IMR-90 (cell line): Measurements from ENCODE around the gene SV2B. TPM values are rescaled to one million over a fixed set of nuclear protein-coding genes. Genes with fewer than 3 reads are reported as not detected.

Experiments
- ATAC-seq: fragments of 200-7000 bp; cut with Tn5 transposase; 2 replicates; pipeline ENCODE4 v1.9.1; 2020; ENCODE audit warnings: low read depth, mild to moderate bottlenecking, moderate library complexity
- BruUV-seq: library from RNA; stranded (reverse); fragments of 400-500 nt; replicated peaks from 2 replicates; lab custom pipeline; 2021; lab: Mats Ljungman, UMichigan
- CTCF ChIA-PET: fragments of 300-600 bp; formaldehyde crosslinking; extraction: SDS; loops from one replicate; lab custom pipeline; 2021; ENCODE audit warnings: antibody characterized with exemption; lab: Yijun Ruan, JAX
- POLR2A ChIA-PET: fragments of 300-600 bp; sonication (Branson Sonifier 250); formaldehyde crosslinking; loops from one replicate; lab custom pipeline; 2022; ENCODE audit warnings: antibody characterized with exemption; ENCODE audit not compliant: unreplicated experiment; lab: Charles Lee
- DNase-seq: peaks from one replicate; pipeline ENCODE4 v3.0.0; 2013
- H2AFZ ChIP-seq: replicated peaks from 2 replicates; pipeline ENCODE3; 2013; ENCODE audit warnings: low read length, mild to moderate bottlenecking; ENCODE audit not compliant: poor library complexity
- H2AK5ac ChIP-seq: 2 replicates; pipeline ENCODE4 v1.6.1; 2013; ENCODE audit warnings: low read depth, low read length, inconsistent platforms
- H2AK9ac ChIP-seq: replicated peaks from 2 replicates; pipeline ENCODE3; 2013; ENCODE audit warnings: mild to moderate bottlenecking, low read depth, low read length, moderate library complexity; ENCODE audit not compliant: poor library complexity
- H2BK120ac ChIP-seq: 2 replicates; pipeline ENCODE4 v1.6.1; 2013; ENCODE audit warnings: low read depth, low read length, inconsistent platforms
- H2BK15ac ChIP-seq: 3 replicates; pipeline ENCODE4 v1.6.1; 2013; ENCODE audit warnings: low read depth, low read length, inconsistent platforms
- H2BK20ac ChIP-seq: 2 replicates; pipeline ENCODE4 v1.6.1; 2013; ENCODE audit warnings: low read depth, mild to moderate bottlenecking, inconsistent platforms, low read length, moderate library complexity
- H2BK5ac ChIP-seq: 2 replicates; pipeline ENCODE4 v1.6.1; 2013; ENCODE audit warnings: mild to moderate bottlenecking, low read depth, low read length, inconsistent platforms; ENCODE audit not compliant: poor library complexity, severe bottlenecking
- H3K14ac ChIP-seq: replicated peaks from 2 replicates; pipeline ENCODE4 v1.6.1; 2013; ENCODE audit warnings: low read depth, low read length, inconsistent platforms
- H3K18ac ChIP-seq: 2 replicates; pipeline ENCODE4 v1.6.1; 2013; ENCODE audit warnings: low read depth, low read length, control low read depth
- H3K23ac ChIP-seq: 2 replicates; pipeline ENCODE4 v1.6.1; 2013; ENCODE audit warnings: low read depth, low read length, inconsistent platforms
- H3K27ac ChIP-seq: 2 replicates; pipeline ENCODE4 v1.5.1; 2013; ENCODE audit warnings: mild to moderate bottlenecking, control low read depth, low read length; ENCODE audit not compliant: insufficient read depth
- H3K27me3 ChIP-seq: 2 replicates; pipeline ENCODE4 v1.6.1; 2013; ENCODE audit warnings: low read length; ENCODE audit not compliant: control insufficient read depth, insufficient read depth
- H3K36me3 ChIP-seq: 2 replicates; pipeline ENCODE4 v1.6.1; 2013; ENCODE audit warnings: low read length, mixed read lengths; ENCODE audit not compliant: control insufficient read depth, insufficient read depth
- H3K4ac ChIP-seq: 2 replicates; pipeline ENCODE4 v1.6.1; 2013; ENCODE audit warnings: low read depth, low read length, inconsistent platforms
- H3K4me1 ChIP-seq: 2 replicates; pipeline ENCODE4 v1.6.1; 2013; ENCODE audit warnings: low read length, mixed read lengths; ENCODE audit not compliant: control insufficient read depth, insufficient read depth
- H3K4me2 ChIP-seq: 2 replicates; pipeline ENCODE4 v1.6.1; 2013; ENCODE audit warnings: low read depth, mild to moderate bottlenecking, control low read depth, low read length, moderate library complexity
- H3K4me3 ChIP-seq: 2 replicates; pipeline ENCODE4 v1.5.1; 2013; ENCODE audit warnings: low read depth, mild to moderate bottlenecking, control low read depth, low read length, moderate library complexity; ENCODE audit not compliant: insufficient read depth
- H3K56ac ChIP-seq: 2 replicates; pipeline ENCODE4 v1.6.1; 2013; ENCODE audit warnings: low read length, inconsistent platforms; ENCODE audit not compliant: insufficient read depth; ENCODE audit errors: extremely low read depth
- H3K79me1 ChIP-seq, 2 experiments: 2 replicates each; pipeline ENCODE4 v1.6.1; 2013; ENCODE audit warnings: low read length in 2 of 2, inconsistent platforms in 1 of 2, low read depth in 1 of 2
- H3K9ac ChIP-seq: 2 replicates; pipeline ENCODE4 v1.6.1; 2013; ENCODE audit warnings: low read depth, low read length, control low read depth
- H3K9me1 ChIP-seq: 2 replicates; pipeline ENCODE4 v1.6.1; 2013; ENCODE audit warnings: low read length, inconsistent platforms; ENCODE audit not compliant: insufficient read depth
- H3K9me3 ChIP-seq: 2 replicates; pipeline ENCODE4 v1.6.1; 2013; ENCODE audit warnings: low read length; ENCODE audit not compliant: control insufficient read depth, insufficient read depth
- H4K20me1 ChIP-seq: 2 replicates; pipeline ENCODE4 v1.6.1; 2013; ENCODE audit warnings: low read length, inconsistent platforms; ENCODE audit not compliant: insufficient read depth
- H4K5ac ChIP-seq: 2 replicates; pipeline ENCODE4 v1.6.1; 2013; ENCODE audit warnings: mild to moderate bottlenecking, low read depth, low read length, control low read depth
- H4K8ac ChIP-seq, 2 experiments: 2 replicates each; pipeline ENCODE4 v1.6.1; 2013; ENCODE audit warnings: low read depth in 2 of 2, low read length in 2 of 2, control low read depth in 1 of 2, inconsistent platforms in 1 of 2
- H4K91ac ChIP-seq: 2 replicates; pipeline ENCODE4 v1.6.1; 2013; ENCODE audit warnings: low read depth, low read length, inconsistent platforms; ENCODE audit not compliant: insufficient read depth
- BHLHE40 ChIP-seq: fragments of 150-350 bp; IDR thresholded peaks from 2 replicates; pipeline ENCODE4 v1.6.1; 2016; ENCODE audit warnings: mild to moderate bottlenecking, low read depth, low read length
- CEBPB ChIP-seq: IDR thresholded peaks from 2 replicates; pipeline ENCODE4 v1.6.1; 2012; ENCODE audit warnings: low read depth, low read length, improper control_type of control experiment
- CHD1 ChIP-seq: IDR thresholded peaks from 2 replicates; pipeline ENCODE4 v1.6.1; 2012; ENCODE audit warnings: low read depth, low read length, improper control_type of control experiment
- ELK1 ChIP-seq: fragments of 150-350 bp; IDR thresholded peaks from 2 replicates; pipeline ENCODE4 v1.6.1; 2016; ENCODE audit warnings: low read depth, mild to moderate bottlenecking, low read length, moderate library complexity, borderline replicate concordance
- FOS ChIP-seq: fragments of 150-350 bp; IDR thresholded peaks from 2 replicates; pipeline ENCODE4 v1.6.1; 2016; ENCODE audit warnings: low read depth, low read length
- MAFK ChIP-seq: IDR thresholded peaks from 2 replicates; pipeline ENCODE4 v1.6.1; 2012; ENCODE audit warnings: low read depth, low read length, improper control_type of control experiment
- MAZ ChIP-seq: IDR thresholded peaks from 2 replicates; pipeline ENCODE4 v1.6.1; 2012; ENCODE audit warnings: low read depth, mild to moderate bottlenecking, low read length, improper control_type of control experiment, moderate library complexity, borderline replicate concordance
- MXI1 ChIP-seq: IDR thresholded peaks from 2 replicates; pipeline ENCODE4 v1.6.1; 2012; ENCODE audit warnings: low read depth, mild to moderate bottlenecking, low read length, moderate library complexity, borderline replicate concordance
- NFE2L2 ChIP-seq: fragments of 150-350 bp; IDR thresholded peaks from 2 replicates; pipeline ENCODE4 v1.6.1; 2016; ENCODE audit warnings: low read depth, mild to moderate bottlenecking, low read length
- POLR2A ChIP-seq: IDR thresholded peaks from 2 replicates; pipeline ENCODE4 v1.6.1; 2012; ENCODE audit warnings: mild to moderate bottlenecking, low read depth, low read length
- RAD21 ChIP-seq: IDR thresholded peaks from 2 replicates; pipeline ENCODE4 v1.6.1; 2012; ENCODE audit warnings: low read length, improper control_type of control experiment
- RCOR1 ChIP-seq: IDR thresholded peaks from 2 replicates; pipeline ENCODE4 v1.6.1; 2012; ENCODE audit warnings: mild to moderate bottlenecking, low read length, improper control_type of control experiment; ENCODE audit not compliant: insufficient replicate concordance
- RFX5 ChIP-seq: IDR thresholded peaks from 2 replicates; pipeline ENCODE4 v1.8.0; 2012; ENCODE audit warnings: low read depth, mild to moderate bottlenecking, low read length, moderate library complexity
- SMC3 ChIP-seq: fragments of 150-350 bp; IDR thresholded peaks from 2 replicates; pipeline ENCODE4 v1.6.1; 2016; ENCODE audit warnings: low read depth, mild to moderate bottlenecking, antibody characterized with exemption, low read length, moderate library complexity
- USF2 ChIP-seq: fragments of 150-350 bp; IDR thresholded peaks from 2 replicates; pipeline ENCODE4 v1.6.1; 2017; ENCODE audit warnings: mild to moderate bottlenecking, antibody characterized with exemption, low read length, low read depth
- WGBS, 2 experiments: methylation state at CpG; one replicate each; pipeline versions ENCODE4 v1.1.5 to v1.1.7; 2013; ENCODE audit warnings: missing lambda C conversion rate in 2 of 2; ENCODE audit not compliant: insufficient read length in 1 of 2; ENCODE audit errors: extremely low coverage in 2 of 2; 5-methylcytosine and 5-hydroxymethylcytosine counted together
- dilution Hi-C: fragments of 300-500 bp; cut with HindIII; formaldehyde crosslinking; loops from one replicate; pipeline ENCODE4 v1.14.3; 2018; ENCODE audit warnings: low sequenced_read_pairs; ENCODE audit not compliant: unreplicated experiment
- in situ Hi-C: fragments of 300-500 bp; cut with MboI; formaldehyde crosslinking; loops from 3 replicates; pipeline ENCODE4 v1.14.3; 2019; ENCODE audit warnings: low sequenced_read_pairs, inconsistent platforms, mixed read lengths
- intact Hi-C: fragments of 100-400 bp; cut with micrococcal nuclease; formaldehyde crosslinking; loops from 2 replicates; pipeline ENCODE4 v1.10.0; 2022
- polyA plus RNA-seq, 3 experiments: library from polyadenylated mRNA; depleted of rRNA; stranded (reverse); fragments of >200 nt; gene quantifications; 2 replicates each; pipeline ENCODE4 v1.2.3, GENCODE V29; 2012; ENCODE audit warnings: low replicate concordance in 1 of 3
- total RNA-seq: library from RNA; depleted of rRNA; stranded (reverse); fragments of >200 nt; gene quantifications from 2 replicates; pipeline ENCODE4 v1.2.3, GENCODE V29; 2012
- TF ChIP-seq, protein P1 (sequence below): conservative IDR thresholded peaks from 2 replicates; pipeline ENCODE4 v1.5.1; 2012; ENCODE audit warnings: mild to moderate bottlenecking, low read depth, low read length, improper control_type of control experiment

SV2B gene
- total and polyA plus RNA-seq, 2 of the 4 experiments (the other 2 are of a cell fraction), result not detected

GRCh38 chr15:91209726-91210125 lies 109.7 kb downstream of the SV2B start:
- intact Hi-C loops, result no loop called here
- ATAC-seq (no peak), DNase-seq (no peak)
- H3K18ac ChIP-seq, result no peak overlapping the region
- H2BK120ac ChIP-seq, result no peak overlapping the region
- TF ChIP-seq RCOR1 (no peak), MXI1 (no peak), NFE2L2 (no peak), MAFK (no peak), RFX5 (no peak), CHD1 (no peak), ELK1 (no peak), RAD21 (no peak), CEBPB (no peak), USF2 (no peak), FOS (no peak), POLR2A (no peak), MAZ (no peak), SMC3 (no peak), BHLHE40 (no peak)
- TF ChIP-seq, protein P1, sequence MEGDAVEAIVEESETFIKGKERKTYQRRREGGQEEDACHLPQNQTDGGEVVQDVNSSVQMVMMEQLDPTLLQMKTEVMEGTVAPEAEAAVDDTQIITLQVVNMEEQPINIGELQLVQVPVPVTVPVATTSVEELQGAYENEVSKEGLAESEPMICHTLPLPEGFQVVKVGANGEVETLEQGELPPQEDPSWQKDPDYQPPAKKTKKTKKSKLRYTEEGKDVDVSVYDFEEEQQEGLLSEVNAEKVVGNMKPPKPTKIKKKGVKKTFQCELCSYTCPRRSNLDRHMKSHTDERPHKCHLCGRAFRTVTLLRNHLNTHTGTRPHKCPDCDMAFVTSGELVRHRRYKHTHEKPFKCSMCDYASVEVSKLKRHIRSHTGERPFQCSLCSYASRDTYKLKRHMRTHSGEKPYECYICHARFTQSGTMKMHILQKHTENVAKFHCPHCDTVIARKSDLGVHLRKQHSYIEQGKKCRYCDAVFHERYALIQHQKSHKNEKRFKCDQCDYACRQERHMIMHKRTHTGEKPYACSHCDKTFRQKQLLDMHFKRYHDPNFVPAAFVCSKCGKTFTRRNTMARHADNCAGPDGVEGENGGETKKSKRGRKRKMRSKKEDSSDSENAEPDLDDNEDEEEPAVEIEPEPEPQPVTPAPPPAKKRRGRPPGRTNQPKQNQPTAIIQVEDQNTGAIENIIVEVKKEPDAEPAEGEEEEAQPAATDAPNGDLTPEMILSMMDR, result no peak
- H3K79me1 ChIP-seq, result no peaks in the 10 kb centered on the region
- no peaks in the 10 kb centered on the region for H4K20me1 ChIP-seq
- POLR2A ChIA-PET, result no interaction called here
- H3K4me1 ChIP-seq, result no peaks in the 10 kb centered on the region
- no peak overlapping the region for H4K5ac ChIP-seq
- H4K8ac ChIP-seq, result no peak overlapping the region
- H3K4me2 ChIP-seq, result no peak overlapping the region
- H2BK20ac ChIP-seq, result no peak overlapping the region
- no peak overlapping the region for H3K56ac ChIP-seq
- H3K27ac ChIP-seq, result no peak overlapping the region
- H3K9me3 ChIP-seq, result no peaks in the 10 kb centered on the region
- no peak overlapping the region for H3K14ac ChIP-seq
- no peak overlapping the region for H3K4ac ChIP-seq
- H2AK9ac ChIP-seq, result no peak overlapping the region
- no peak overlapping the region for H3K4me3 ChIP-seq
- H3K23ac ChIP-seq, result no peak overlapping the region
- no peaks in the 10 kb centered on the region; the same call in 1 of the 2 replicates for H3K27me3 ChIP-seq
- CTCF ChIA-PET, result no interaction called here
- dilution Hi-C loops, result no loop called here
- BruUV-seq, result no TSS peak
- H4K91ac ChIP-seq, result no peak overlapping the region
- H2BK15ac ChIP-seq, result no peak overlapping the region
- in situ Hi-C loops, result no loop called here
- no peak overlapping the region for H3K9ac ChIP-seq
- no CpG with 5 or more reads among the region's 3 CpGs for WGBS, 2 experiments
- no peaks in the 10 kb centered on the region for H3K9me1 ChIP-seq
- H3K36me3 ChIP-seq, result no peaks in the 10 kb centered on the region
- no peak overlapping the region for H2AK5ac ChIP-seq
- no peak overlapping the region for H2AFZ ChIP-seq
- no peak overlapping the region for H2BK5ac ChIP-seq
